HEK293 (cell line): Measurements from ENCODE around the gene RHOU.

ENCODE experiments used
- FEZF1 ChIP-seq: fragments of 450-650 bp; formaldehyde crosslinking; IDR thresholded peaks from 2 replicates; pipeline ENCODE4 v1.5.1; 2016; ENCODE audit warnings: missing biosample characterization, missing genetic modification characterization
- GFI1B ChIP-seq: fragments of 450-650 bp; formaldehyde crosslinking; IDR thresholded peaks from 2 replicates; pipeline ENCODE4 v1.5.1; 2016; ENCODE audit warnings: missing biosample characterization, missing genetic modification characterization
- HIC1 ChIP-seq: fragments of 450-650 bp; formaldehyde crosslinking; IDR thresholded peaks from 2 replicates; pipeline ENCODE4 v1.5.1; 2016; ENCODE audit warnings: missing biosample characterization, missing genetic modification characterization
- KLF1 ChIP-seq: fragments of 450-650 bp; formaldehyde crosslinking; IDR thresholded peaks from 2 replicates; pipeline ENCODE4 v1.5.1; 2016; ENCODE audit warnings: missing biosample characterization, missing genetic modification characterization
- KLF7 ChIP-seq: fragments of 450-650 bp; formaldehyde crosslinking; IDR thresholded peaks from 2 replicates; pipeline ENCODE4 v1.5.1; 2016; ENCODE audit warnings: missing biosample characterization, missing genetic modification characterization, borderline replicate concordance
- MEIS1 ChIP-seq: sonication (generic); formaldehyde crosslinking; IDR thresholded peaks from 2 replicates; pipeline ENCODE4 v1.8.1; 2022; ENCODE audit warnings: missing genetic modification reagents, mild to moderate bottlenecking, borderline replicate concordance
- OVOL3 ChIP-seq: fragments of 450-650 bp; formaldehyde crosslinking; IDR thresholded peaks from 2 replicates; pipeline ENCODE4 v1.5.1; 2016; ENCODE audit warnings: missing biosample characterization, missing genetic modification characterization
- SALL2 ChIP-seq: fragments of 450-650 bp; formaldehyde crosslinking; IDR thresholded peaks from 2 replicates; pipeline ENCODE4 v1.5.0; 2017; ENCODE audit warnings: missing biosample characterization, mild to moderate bottlenecking, missing genetic modification characterization, borderline replicate concordance
- YY2 ChIP-seq: fragments of 450-650 bp; formaldehyde crosslinking; IDR thresholded peaks from 2 replicates; pipeline ENCODE4 v1.5.1; 2016; ENCODE audit warnings: missing biosample characterization, missing genetic modification characterization
- ZBTB1 ChIP-seq: fragments of 450-650 bp; formaldehyde crosslinking; IDR thresholded peaks from 2 replicates; pipeline ENCODE4 v1.5.1; 2016; ENCODE audit warnings: missing biosample characterization, missing genetic modification characterization
- ZBTB11 ChIP-seq: fragments of 450-650 bp; formaldehyde crosslinking; conservative IDR thresholded peaks from 2 replicates; pipeline ENCODE4 v1.5.1; 2016; ENCODE audit warnings: low read depth, missing biosample characterization, missing genetic modification characterization
- ZEB2 ChIP-seq: fragments of 450-650 bp; formaldehyde crosslinking; IDR thresholded peaks from 2 replicates; pipeline ENCODE4 v1.5.1; 2016; ENCODE audit warnings: missing biosample characterization, missing genetic modification characterization
- ZNF140 ChIP-seq: fragments of 450-650 bp; formaldehyde crosslinking; IDR thresholded peaks from 2 replicates; pipeline ENCODE4 v1.5.1; 2016; ENCODE audit warnings: missing biosample characterization, missing genetic modification characterization
- ZNF16 ChIP-seq: fragments of 450-650 bp; formaldehyde crosslinking; IDR thresholded peaks from 2 replicates; pipeline ENCODE4 v1.5.1; 2016; ENCODE audit warnings: low read depth, missing biosample characterization, missing genetic modification characterization
- ZNF23 ChIP-seq: fragments of 450-650 bp; formaldehyde crosslinking; IDR thresholded peaks from 2 replicates; pipeline ENCODE4 v1.5.1; 2016; ENCODE audit warnings: missing biosample characterization, missing genetic modification characterization, borderline replicate concordance
- ZNF311 ChIP-seq: fragments of 450-650 bp; formaldehyde crosslinking; IDR thresholded peaks from 2 replicates; pipeline ENCODE4 v1.5.1; 2017; ENCODE audit warnings: missing biosample characterization, missing genetic modification characterization, borderline replicate concordance
- ZNF324 ChIP-seq: fragments of 450-650 bp; formaldehyde crosslinking; IDR thresholded peaks from 2 replicates; pipeline ENCODE4 v1.5.1; 2016; ENCODE audit warnings: missing biosample characterization, missing genetic modification characterization
- ZNF514 ChIP-seq: fragments of 450-650 bp; formaldehyde crosslinking; IDR thresholded peaks from 2 replicates; pipeline ENCODE4 v1.5.1; 2016; ENCODE audit warnings: missing biosample characterization, missing genetic modification characterization
- ZNF624 ChIP-seq: fragments of 450-650 bp; formaldehyde crosslinking; IDR thresholded peaks from 2 replicates; pipeline ENCODE4 v1.5.1; 2017; ENCODE audit warnings: missing biosample characterization, missing genetic modification characterization
- ZNF776 ChIP-seq: fragments of 450-650 bp; formaldehyde crosslinking; IDR thresholded peaks from 2 replicates; pipeline ENCODE4 v1.5.0; 2017; ENCODE audit warnings: missing biosample characterization, missing genetic modification characterization, borderline replicate concordance
- ZSCAN23 ChIP-seq: fragments of 450-650 bp; formaldehyde crosslinking; IDR thresholded peaks from 2 replicates; pipeline ENCODE4 v1.5.1; 2016; ENCODE audit warnings: missing biosample characterization, missing genetic modification characterization
- TF ChIP-seq, protein P1 (sequence below): fragments of 450-650 bp; formaldehyde crosslinking; IDR thresholded peaks from 2 replicates; pipeline ENCODE4 v1.5.1; 2017; ENCODE audit warnings: missing biosample characterization, missing genetic modification characterization
- TF ChIP-seq, protein P2 (sequence below): fragments of 450-650 bp; formaldehyde crosslinking; IDR thresholded peaks from 2 replicates; pipeline ENCODE4 v1.5.1; 2017; ENCODE audit warnings: missing biosample characterization, missing genetic modification characterization
- TF ChIP-seq, protein P3 (sequence below): fragments of 450-650 bp; formaldehyde crosslinking; IDR thresholded peaks from 2 replicates; pipeline ENCODE4 v1.5.1; 2016; ENCODE audit warnings: missing biosample characterization, missing genetic modification characterization
- TF ChIP-seq, protein P4 (sequence below): fragments of 450-650 bp; formaldehyde crosslinking; IDR thresholded peaks from 2 replicates; pipeline ENCODE4 v1.5.1; 2017; ENCODE audit warnings: missing biosample characterization, mild to moderate bottlenecking, missing genetic modification characterization, moderate library complexity

The RHOU gene

DNA sequence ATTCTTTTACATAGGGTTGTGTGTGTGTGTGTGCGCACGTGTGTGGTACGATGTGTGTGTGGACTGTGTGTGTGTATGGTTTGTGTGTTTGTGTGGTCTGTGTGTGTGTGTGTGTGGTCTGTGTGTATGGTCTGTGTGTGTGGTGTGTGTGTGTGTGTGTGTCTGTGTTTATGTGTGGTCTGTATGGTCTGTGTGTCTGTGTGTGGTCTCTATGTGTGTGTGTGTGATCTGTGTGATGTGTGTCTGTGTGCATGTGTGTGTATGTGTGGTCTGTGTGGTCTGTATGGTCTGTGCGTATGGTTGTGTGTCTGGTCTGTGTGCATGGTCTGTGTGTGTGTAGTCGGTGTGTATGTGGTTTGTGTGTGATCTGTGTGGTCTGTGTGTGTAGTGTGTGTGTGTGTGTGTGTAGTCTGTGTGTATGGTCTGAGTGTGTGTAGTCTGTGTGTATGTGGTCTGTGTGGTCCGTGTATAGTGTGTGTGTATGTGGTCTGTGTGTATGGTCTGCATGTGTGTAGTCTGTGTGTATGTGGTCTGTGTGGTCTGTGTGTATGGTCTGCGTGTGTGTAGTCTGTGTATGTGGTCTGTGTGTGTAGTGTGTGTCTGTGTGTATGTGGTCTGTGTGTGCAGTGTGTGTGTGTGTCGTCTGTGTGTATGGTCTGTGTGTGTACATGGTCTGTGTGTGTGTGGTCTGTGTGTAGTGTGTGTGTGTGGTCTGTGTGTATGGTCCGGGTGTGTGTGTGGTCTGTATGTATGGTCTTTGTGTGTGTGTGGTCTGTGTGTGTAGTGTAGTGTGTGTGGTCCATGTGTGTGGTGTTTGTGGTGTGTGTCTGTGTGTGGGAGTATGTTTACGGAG is 46.8 kb downstream of the RHOU start (continued):
- TF ChIP-seq, protein P1, sequence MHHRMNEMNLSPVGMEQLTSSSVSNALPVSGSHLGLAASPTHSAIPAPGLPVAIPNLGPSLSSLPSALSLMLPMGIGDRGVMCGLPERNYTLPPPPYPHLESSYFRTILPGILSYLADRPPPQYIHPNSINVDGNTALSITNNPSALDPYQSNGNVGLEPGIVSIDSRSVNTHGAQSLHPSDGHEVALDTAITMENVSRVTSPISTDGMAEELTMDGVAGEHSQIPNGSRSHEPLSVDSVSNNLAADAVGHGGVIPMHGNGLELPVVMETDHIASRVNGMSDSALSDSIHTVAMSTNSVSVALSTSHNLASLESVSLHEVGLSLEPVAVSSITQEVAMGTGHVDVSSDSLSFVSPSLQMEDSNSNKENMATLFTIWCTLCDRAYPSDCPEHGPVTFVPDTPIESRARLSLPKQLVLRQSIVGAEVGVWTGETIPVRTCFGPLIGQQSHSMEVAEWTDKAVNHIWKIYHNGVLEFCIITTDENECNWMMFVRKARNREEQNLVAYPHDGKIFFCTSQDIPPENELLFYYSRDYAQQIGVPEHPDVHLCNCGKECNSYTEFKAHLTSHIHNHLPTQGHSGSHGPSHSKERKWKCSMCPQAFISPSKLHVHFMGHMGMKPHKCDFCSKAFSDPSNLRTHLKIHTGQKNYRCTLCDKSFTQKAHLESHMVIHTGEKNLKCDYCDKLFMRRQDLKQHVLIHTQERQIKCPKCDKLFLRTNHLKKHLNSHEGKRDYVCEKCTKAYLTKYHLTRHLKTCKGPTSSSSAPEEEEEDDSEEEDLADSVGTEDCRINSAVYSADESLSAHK: no peak
- no peak for TF ChIP-seq SALL2 (tag by site-specific recombination)
- no peak for TF ChIP-seq KLF7
- 0 out of 2 replicates have a peak, but pooled peaks have one; percentile 2 for TF ChIP-seq FEZF1 (tag by site-specific recombination)
- peak; percentile 12 for TF ChIP-seq OVOL3
- no peak for TF ChIP-seq ZBTB11 (tag by site-specific recombination)
- TF ChIP-seq, protein P2, sequence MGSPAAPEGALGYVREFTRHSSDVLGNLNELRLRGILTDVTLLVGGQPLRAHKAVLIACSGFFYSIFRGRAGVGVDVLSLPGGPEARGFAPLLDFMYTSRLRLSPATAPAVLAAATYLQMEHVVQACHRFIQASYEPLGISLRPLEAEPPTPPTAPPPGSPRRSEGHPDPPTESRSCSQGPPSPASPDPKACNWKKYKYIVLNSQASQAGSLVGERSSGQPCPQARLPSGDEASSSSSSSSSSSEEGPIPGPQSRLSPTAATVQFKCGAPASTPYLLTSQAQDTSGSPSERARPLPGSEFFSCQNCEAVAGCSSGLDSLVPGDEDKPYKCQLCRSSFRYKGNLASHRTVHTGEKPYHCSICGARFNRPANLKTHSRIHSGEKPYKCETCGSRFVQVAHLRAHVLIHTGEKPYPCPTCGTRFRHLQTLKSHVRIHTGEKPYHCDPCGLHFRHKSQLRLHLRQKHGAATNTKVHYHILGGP: no peak
- TF ChIP-seq YY2 (tag by site-specific recombination): no peak
- TF ChIP-seq ZNF624 (tag by site-specific recombination): no peak
- TF ChIP-seq GFI1B (tag by site-specific recombination): no peak
- no peak for TF ChIP-seq ZNF140 (tag by site-specific recombination)
- no peak for TF ChIP-seq HIC1 (tag by site-specific recombination)
- TF ChIP-seq KLF1 (tag by site-specific recombination): no peak
- TF ChIP-seq ZNF16 (tag by site-specific recombination): no peak; the same call in 1 of the 2 replicates
- TF ChIP-seq, protein P3, sequence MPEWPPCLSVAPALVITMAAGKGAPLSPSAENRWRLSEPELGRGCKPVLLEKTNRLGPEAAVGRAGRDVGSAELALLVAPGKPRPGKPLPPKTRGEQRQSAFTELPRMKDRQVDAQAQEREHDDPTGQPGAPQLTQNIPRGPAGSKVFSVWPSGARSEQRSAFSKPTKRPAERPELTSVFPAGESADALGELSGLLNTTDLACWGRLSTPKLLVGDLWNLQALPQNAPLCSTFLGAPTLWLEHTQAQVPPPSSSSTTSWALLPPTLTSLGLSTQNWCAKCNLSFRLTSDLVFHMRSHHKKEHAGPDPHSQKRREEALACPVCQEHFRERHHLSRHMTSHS (tag by site-specific recombination): peak; percentile 18; the same call in 1 of the 2 replicates
- TF ChIP-seq ZBTB1 (tag by site-specific recombination): 0 out of 2 replicates have a peak, but pooled peaks have one; percentile 8
- TF ChIP-seq ZNF324 (tag by site-specific recombination): no peak; the same call in 1 of the 2 replicates
- no peak for TF ChIP-seq ZNF23 (tag by site-specific recombination)
- peak; percentile 100 for TF ChIP-seq ZSCAN23 (tag by site-specific recombination)
- no peak for TF ChIP-seq ZEB2 (tag by site-specific recombination)
- no peak; the same call in 1 of the 2 replicates for TF ChIP-seq ZNF311 (tag by site-specific recombination)
- TF ChIP-seq ZNF776 (tag by site-specific recombination): no peak; the same call in 1 of the 2 replicates
- TF ChIP-seq MEIS1 (CRISPR knock-in tag): no peak
- TF ChIP-seq, protein P4, sequence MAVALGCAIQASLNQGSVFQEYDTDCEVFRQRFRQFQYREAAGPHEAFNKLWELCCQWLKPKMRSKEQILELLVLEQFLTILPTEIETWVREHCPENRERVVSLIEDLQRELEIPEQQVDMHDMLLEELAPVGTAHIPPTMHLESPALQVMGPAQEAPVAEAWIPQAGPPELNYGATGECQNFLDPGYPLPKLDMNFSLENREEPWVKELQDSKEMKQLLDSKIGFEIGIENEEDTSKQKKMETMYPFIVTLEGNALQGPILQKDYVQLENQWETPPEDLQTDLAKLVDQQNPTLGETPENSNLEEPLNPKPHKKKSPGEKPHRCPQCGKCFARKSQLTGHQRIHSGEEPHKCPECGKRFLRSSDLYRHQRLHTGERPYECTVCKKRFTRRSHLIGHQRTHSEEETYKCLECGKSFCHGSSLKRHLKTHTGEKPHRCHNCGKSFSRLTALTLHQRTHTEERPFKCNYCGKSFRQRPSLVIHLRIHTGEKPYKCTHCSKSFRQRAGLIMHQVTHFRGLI: no peak
- peak; percentile 34; the same call in 1 of the 2 replicates for TF ChIP-seq ZNF514 (tag by site-specific recombination)
